Measurements from ENCODE around the gene TBK1.

The TBK1 gene

DNA sequence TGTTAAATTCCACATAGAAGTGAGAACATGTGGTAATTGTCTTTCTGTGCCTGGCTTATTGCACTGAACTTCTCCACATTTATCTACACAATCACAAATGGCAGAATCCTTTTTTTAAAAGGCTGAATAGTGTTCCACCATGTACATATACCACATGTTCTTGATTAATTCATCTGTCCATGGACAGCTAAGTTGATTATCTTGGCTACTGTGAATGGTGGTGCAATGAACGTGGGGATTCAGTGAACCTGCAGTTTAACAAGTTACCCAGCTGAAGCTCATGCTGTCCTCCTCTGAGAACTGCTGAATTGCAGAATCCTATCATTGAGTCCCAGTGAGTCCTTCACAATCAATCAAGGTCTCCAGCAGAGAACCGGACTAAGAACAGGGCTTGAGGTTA lies 74.9 kb downstream of the TBK1 start:
- TF ChIP-seq, protein P1, sequence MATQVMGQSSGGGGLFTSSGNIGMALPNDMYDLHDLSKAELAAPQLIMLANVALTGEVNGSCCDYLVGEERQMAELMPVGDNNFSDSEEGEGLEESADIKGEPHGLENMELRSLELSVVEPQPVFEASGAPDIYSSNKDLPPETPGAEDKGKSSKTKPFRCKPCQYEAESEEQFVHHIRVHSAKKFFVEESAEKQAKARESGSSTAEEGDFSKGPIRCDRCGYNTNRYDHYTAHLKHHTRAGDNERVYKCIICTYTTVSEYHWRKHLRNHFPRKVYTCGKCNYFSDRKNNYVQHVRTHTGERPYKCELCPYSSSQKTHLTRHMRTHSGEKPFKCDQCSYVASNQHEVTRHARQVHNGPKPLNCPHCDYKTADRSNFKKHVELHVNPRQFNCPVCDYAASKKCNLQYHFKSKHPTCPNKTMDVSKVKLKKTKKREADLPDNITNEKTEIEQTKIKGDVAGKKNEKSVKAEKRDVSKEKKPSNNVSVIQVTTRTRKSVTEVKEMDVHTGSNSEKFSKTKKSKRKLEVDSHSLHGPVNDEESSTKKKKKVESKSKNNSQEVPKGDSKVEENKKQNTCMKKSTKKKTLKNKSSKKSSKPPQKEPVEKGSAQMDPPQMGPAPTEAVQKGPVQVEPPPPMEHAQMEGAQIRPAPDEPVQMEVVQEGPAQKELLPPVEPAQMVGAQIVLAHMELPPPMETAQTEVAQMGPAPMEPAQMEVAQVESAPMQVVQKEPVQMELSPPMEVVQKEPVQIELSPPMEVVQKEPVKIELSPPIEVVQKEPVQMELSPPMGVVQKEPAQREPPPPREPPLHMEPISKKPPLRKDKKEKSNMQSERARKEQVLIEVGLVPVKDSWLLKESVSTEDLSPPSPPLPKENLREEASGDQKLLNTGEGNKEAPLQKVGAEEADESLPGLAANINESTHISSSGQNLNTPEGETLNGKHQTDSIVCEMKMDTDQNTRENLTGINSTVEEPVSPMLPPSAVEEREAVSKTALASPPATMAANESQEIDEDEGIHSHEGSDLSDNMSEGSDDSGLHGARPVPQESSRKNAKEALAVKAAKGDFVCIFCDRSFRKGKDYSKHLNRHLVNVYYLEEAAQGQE (IDR thresholded peaks at IDR 0.05; ENCODE audit: insufficient read depth in 1 of 2, low read depth in 2 of 2, low read length in 2 of 2) = no peak
- TF ChIP-seq FOXP2 (optimal IDR thresholded peaks at IDR 0.05; ENCODE audit: borderline replicate concordance, extremely low read depth, extremely low read length, insufficient read depth) = no peak
- TF ChIP-seq POLR2AphosphoS5 (IDR thresholded peaks at IDR 0.05; ENCODE audit: low read depth, low read length) = no peak
- no peak for TF ChIP-seq TAF1 (IDR thresholded peaks at IDR 0.05; ENCODE audit: borderline replicate concordance, insufficient read depth, low read length)
- TF ChIP-seq SIN3A (IDR thresholded peaks at IDR 0.05; ENCODE audit: borderline replicate concordance, insufficient read depth, low read length) = no peak

DNA sequence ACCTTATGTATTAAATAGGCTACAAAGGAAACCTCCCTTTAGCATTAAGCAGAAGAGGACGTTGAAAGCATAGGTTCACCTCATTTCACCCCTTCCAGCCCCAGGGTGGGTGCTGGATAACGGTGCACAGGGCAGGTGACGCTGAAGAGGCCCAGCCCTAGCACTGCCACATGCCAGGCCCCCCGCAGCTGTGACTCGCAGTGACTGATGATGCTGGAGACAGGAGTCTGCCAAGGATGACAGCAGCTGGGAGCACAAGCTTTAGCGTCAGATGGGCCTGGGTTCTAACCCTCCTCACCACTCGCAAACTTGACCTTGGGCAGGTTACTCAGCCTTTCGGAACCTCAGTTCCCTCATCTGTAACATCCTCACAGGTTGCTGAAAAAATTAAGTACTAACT lies 76.7 kb downstream of the TBK1 start:
- TF ChIP-seq SIN3A (IDR thresholded peaks at IDR 0.05; ENCODE audit: borderline replicate concordance, insufficient read depth, low read length) (no peak), POLR2AphosphoS5 (IDR thresholded peaks at IDR 0.05; ENCODE audit: low read depth, low read length) (no peak), FOXP2 (optimal IDR thresholded peaks at IDR 0.05; ENCODE audit: borderline replicate concordance, extremely low read depth, extremely low read length, insufficient read depth) (no peak), TAF1 (IDR thresholded peaks at IDR 0.05; ENCODE audit: borderline replicate concordance, insufficient read depth, low read length) (no peak)
- TF ChIP-seq, protein P1 (IDR thresholded peaks at IDR 0.05; ENCODE audit: insufficient read depth in 1 of 2, low read depth in 2 of 2, low read length in 2 of 2) = no peak

DNA sequence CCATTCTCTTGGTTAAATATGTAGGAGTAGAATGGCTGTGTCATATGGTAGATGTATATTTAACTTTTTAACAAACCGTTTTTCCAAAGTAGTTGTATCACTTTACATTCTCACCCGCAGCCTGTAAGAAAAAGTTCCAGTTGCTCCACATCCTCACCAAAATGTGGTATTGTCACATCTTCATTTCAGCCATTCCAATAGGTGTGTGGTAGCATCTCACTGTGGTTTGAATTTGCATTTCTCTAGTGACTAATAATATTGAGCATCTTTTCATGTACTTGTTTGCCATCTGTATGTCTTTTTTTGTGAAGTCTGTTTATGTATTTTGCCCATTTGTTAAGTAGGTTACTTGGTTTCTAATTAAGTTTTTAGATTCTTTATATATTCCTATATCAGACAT lies 78.6 kb downstream of the TBK1 start:
- TF ChIP-seq TAF1 (IDR thresholded peaks at IDR 0.05; ENCODE audit: borderline replicate concordance, insufficient read depth, low read length) (no peak), POLR2AphosphoS5 (IDR thresholded peaks at IDR 0.05; ENCODE audit: low read depth, low read length) (no peak), SIN3A (IDR thresholded peaks at IDR 0.05; ENCODE audit: borderline replicate concordance, insufficient read depth, low read length) (no peak), FOXP2 (optimal IDR thresholded peaks at IDR 0.05; ENCODE audit: borderline replicate concordance, extremely low read depth, extremely low read length, insufficient read depth) (no peak)
- TF ChIP-seq, protein P1 (IDR thresholded peaks at IDR 0.05; ENCODE audit: insufficient read depth in 1 of 2, low read depth in 2 of 2, low read length in 2 of 2) = no peak

DNA sequence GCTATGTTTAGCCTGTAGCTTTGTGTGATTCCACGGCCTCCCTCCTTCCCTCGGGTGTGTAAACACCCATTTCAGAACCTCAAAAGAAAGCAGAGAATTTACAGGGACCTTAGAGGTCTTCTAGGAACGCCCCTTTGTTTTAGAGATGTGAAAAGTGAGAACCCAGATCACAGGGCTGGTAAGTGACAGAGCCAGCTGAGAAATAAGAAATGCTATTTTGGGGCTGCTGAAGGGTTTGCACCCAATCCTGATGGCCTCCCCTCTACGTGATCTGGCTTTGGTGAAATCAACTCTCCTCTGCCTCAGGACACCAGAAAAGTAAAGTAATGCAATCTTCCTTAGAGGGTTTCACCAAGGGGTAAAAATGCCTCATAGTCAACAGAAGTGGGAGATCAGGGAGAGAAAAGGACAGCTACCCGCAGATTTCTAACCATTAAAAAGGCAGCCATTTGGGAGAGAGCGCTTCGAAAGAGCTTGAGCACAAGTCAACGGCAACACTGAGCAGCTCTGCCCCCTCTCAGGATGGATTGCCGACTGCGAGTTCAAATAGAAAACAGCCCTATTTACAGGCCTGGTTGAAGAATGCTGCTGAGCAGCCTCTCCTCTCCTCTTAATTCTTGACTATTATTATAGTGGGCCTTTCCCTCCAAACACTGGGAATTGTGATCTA lies 79.9 kb downstream of the TBK1 start:
- TF ChIP-seq TAF1 (IDR thresholded peaks at IDR 0.05; ENCODE audit: borderline replicate concordance, insufficient read depth, low read length) (no peak), POLR2AphosphoS5 (IDR thresholded peaks at IDR 0.05; ENCODE audit: low read depth, low read length) (no peak), SIN3A (IDR thresholded peaks at IDR 0.05; ENCODE audit: borderline replicate concordance, insufficient read depth, low read length) (no peak), FOXP2 (optimal IDR thresholded peaks at IDR 0.05; ENCODE audit: borderline replicate concordance, extremely low read depth, extremely low read length, insufficient read depth) (no peak)
- TF ChIP-seq, protein P1 (IDR thresholded peaks at IDR 0.05; ENCODE audit: insufficient read depth in 1 of 2, low read depth in 2 of 2, low read length in 2 of 2) = no peak
